Endothelial cell (in vitro differentiated cells): ENCODE results near the gene SLC13A2. TPM values are rescaled to one million over a fixed set of nuclear protein-coding genes. Genes with fewer than 3 reads are reported as not detected.

Experiments
- DNase-seq: peaks from one replicate; pipeline ENCODE4 v3.0.0; 2021; ENCODE audit warnings: low spot score
- H3K27ac Mint-ChIP-seq: one replicate; pipeline ENCODE4 v1.8.0; 2021; ENCODE audit warnings: mixed read lengths, inconsistent platforms; ENCODE audit not compliant: unreplicated experiment
- H3K27me3 Mint-ChIP-seq: one replicate; pipeline ENCODE4 v1.8.0; 2021; ENCODE audit warnings: mild to moderate bottlenecking, moderate library complexity, mixed read lengths, inconsistent platforms; ENCODE audit not compliant: unreplicated experiment
- H3K36me3 Mint-ChIP-seq: one replicate; pipeline ENCODE4 v1.8.0; 2021; ENCODE audit warnings: mild to moderate bottlenecking, low read depth, mixed read lengths, inconsistent platforms; ENCODE audit not compliant: unreplicated experiment
- H3K4me1 Mint-ChIP-seq: one replicate; pipeline ENCODE4 v1.8.0; 2021; ENCODE audit warnings: mild to moderate bottlenecking, mixed read lengths, inconsistent platforms; ENCODE audit not compliant: unreplicated experiment
- H3K4me3 Mint-ChIP-seq: one replicate; pipeline ENCODE4 v1.8.0; 2021; ENCODE audit warnings: mild to moderate bottlenecking, mixed read lengths, inconsistent platforms; ENCODE audit not compliant: unreplicated experiment
- H3K9me3 Mint-ChIP-seq: one replicate; pipeline ENCODE4 v1.8.0; 2021; ENCODE audit warnings: mixed read lengths, inconsistent platforms; ENCODE audit not compliant: unreplicated experiment
- total RNA-seq: library from RNA; stranded (reverse); fragmentation: NEBNext Ultra II Directional; extraction: Animal tissue kit (Norgen Biotek cat#: 25700); gene quantifications from one replicate; pipeline ENCODE4 v1.2.1, GENCODE V29; 2021; ENCODE audit not compliant: unreplicated experiment
- TF ChIP-seq, protein P1 (sequence below): fragments of 200-600 bp; sonication (generic); IDR thresholded peaks from one replicate; pipeline ENCODE4 v1.5.0; 2021; ENCODE audit warnings: antibody characterized with exemption; ENCODE audit not compliant: unreplicated experiment

Gene SLC13A2
- total RNA-seq, 1 donor from 2014 or later = not detected

DNA sequence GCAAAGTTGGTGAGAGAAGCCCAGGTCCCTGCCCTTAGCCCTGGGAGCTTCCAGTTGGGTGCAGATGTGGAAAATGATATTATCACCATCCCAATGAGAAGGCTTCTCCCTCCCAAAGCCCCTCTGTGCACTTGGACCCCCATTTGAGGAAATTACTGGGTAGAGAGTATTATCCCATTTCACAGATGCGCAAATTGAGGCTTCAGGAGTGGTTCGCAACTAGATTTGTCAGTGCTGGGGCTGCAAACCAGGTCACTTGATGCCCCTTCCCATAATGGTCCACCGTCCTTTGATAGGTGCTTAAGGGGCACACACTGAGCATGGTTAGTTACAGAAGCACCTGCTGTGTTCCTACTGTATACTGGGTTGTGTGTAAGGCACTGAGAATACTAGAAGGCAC is 18.4 kb downstream of the SLC13A2 start:
- H3K27me3 Mint-ChIP-seq = peaks cover 6% of the 10 kb centered on the region
- TF ChIP-seq, protein P1, sequence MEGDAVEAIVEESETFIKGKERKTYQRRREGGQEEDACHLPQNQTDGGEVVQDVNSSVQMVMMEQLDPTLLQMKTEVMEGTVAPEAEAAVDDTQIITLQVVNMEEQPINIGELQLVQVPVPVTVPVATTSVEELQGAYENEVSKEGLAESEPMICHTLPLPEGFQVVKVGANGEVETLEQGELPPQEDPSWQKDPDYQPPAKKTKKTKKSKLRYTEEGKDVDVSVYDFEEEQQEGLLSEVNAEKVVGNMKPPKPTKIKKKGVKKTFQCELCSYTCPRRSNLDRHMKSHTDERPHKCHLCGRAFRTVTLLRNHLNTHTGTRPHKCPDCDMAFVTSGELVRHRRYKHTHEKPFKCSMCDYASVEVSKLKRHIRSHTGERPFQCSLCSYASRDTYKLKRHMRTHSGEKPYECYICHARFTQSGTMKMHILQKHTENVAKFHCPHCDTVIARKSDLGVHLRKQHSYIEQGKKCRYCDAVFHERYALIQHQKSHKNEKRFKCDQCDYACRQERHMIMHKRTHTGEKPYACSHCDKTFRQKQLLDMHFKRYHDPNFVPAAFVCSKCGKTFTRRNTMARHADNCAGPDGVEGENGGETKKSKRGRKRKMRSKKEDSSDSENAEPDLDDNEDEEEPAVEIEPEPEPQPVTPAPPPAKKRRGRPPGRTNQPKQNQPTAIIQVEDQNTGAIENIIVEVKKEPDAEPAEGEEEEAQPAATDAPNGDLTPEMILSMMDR = no peak
- H3K4me3 Mint-ChIP-seq = no peak overlapping the region
- peak overlapping the region; percentile 57 for H3K27ac Mint-ChIP-seq
- peaks cover 5% of the 10 kb centered on the region for H3K36me3 Mint-ChIP-seq
- no peaks in the 10 kb centered on the region for H3K9me3 Mint-ChIP-seq
- no peak for DNase-seq
- peaks cover 6% of the 10 kb centered on the region for H3K4me1 Mint-ChIP-seq

DNA sequence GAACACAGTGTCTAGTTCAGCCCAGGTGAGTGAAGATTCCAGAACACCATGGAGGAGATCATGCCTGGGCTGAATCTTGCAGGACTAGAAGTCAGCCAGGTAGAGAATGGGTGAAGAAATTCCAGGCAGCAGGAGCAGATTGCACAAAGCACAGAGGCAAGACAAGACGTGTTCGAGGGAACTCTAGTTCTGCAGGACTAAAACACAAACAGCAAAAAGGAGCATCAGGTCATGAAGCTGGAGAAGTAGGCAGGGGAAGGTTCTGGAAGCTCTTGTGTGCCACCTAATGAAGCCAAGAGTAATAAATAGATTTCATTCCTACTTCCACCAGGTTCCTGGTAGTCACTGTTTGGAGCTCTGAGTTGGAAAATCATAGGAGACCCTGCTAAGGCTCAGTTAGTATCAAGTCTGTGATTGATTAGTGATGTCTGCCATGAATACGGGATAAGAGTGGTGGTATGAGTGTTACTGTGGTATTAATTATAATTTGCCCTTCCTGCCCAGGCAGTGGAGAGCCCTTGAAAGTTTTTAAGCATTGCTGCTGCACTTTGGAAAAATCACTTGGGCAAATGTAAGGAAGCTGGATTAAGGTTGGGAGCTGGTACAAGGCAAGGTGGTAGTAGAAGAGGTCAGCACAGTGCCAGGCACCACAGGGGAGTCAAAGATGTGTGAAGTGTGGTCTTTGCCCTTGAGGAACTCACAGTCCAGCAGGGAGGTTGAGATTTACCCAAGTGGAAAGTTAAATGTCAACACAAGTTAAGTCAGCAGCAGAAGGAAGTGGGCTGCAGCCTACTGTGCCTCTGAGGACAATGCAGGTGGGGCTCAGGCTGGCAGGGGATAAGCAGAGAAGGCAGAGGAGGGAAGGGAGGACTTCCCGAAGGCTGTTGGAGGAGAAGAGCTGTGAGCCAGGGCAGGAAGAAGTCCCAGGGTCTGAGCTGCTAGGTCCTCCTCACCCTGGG is 19.2 kb downstream of the SLC13A2 start:
- Mint-ChIP-seq H3K27me3 (peaks cover 6% of the 10 kb centered on the region), H3K9me3 (no peaks in the 10 kb centered on the region), H3K36me3 (peaks cover 5% of the 10 kb centered on the region), H3K4me3 (peak overlapping the region; percentile 2), H3K4me1 (peaks cover 6% of the 10 kb centered on the region), H3K27ac (peak overlapping the region; percentile 57)
- no peak for DNase-seq
- TF ChIP-seq, protein P1 = no peak

DNA sequence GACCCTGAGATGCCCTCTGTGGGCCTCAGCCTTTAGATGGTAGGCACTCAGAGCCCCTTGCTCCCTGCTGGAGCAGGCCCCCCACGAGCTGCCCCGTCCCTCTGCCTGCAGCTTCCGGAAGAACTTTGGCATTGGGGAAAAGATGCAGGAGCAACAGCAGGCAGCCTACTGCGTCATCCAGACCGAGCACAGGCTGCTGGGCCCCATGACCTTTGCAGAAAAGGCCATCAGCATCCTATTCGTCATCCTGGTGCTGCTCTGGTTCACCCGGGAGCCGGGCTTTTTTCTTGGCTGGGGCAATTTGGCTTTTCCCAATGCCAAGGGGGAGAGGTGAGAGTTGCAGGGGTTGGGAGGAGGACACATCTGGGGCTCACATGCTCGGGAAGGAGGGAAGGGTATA is 20.0 kb downstream of the SLC13A2 start:
- Mint-ChIP-seq H3K27ac (no peak overlapping the region), H3K4me1 (peaks cover 6% of the 10 kb centered on the region), H3K4me3 (no peak overlapping the region), H3K27me3 (peaks cover 5% of the 10 kb centered on the region), H3K36me3 (peaks cover 5% of the 10 kb centered on the region), H3K9me3 (no peaks in the 10 kb centered on the region)
- no peak for DNase-seq
- TF ChIP-seq, protein P1 = no peak

DNA sequence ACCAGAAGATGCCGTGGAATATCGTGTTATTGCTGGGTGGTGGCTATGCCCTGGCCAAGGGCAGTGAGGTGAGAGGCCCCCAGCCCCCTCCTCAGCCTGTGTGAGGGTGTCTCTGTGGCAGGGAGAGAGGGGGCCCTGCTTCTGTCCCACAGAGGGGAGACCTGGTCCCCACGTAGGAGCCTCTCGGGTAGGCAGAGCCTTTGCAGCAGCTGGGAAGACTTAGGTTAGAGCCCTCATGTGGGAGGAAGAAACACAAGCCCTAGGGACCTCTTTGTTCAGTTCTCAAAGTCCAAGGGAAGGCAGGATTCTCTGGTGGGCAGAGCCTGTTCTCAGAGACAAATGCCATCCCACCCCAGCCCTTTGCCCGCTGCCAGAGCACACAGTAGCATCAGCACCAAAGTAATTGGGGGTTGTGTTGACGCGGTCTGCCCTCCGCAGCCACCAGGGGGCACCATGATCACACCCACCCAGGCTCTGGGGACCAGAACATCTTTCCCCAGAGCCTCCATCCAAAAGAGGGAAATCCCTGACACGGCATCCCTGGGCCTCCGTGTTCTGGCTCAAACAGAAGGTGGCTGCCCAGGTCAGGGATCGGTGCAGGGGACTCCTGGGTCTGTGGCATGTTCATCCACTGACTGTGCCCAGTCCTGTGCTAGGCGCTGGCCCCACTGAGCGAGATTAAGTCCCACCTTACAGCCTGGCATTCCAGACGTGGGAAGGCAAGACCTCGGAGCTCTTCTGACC is 21.2 kb downstream of the SLC13A2 start:
- DNase-seq = peak; percentile 87
- Mint-ChIP-seq H3K4me1 (peaks cover 6% of the 10 kb centered on the region), H3K9me3 (no peaks in the 10 kb centered on the region), H3K27me3 (peaks cover 5% of the 10 kb centered on the region), H3K27ac (no peak overlapping the region), H3K4me3 (no peak overlapping the region), H3K36me3 (peaks cover 5% of the 10 kb centered on the region)
- TF ChIP-seq, protein P1 = peak; percentile 80
